PC-3 (cell line): ENCODE data around the gene ADARB2. TPM values are rescaled to one million over a fixed set of nuclear protein-coding genes. Genes with fewer than 3 reads are reported as not detected.

Source experiments
- ATAC-seq: fragments of 200-7000 bp; cut with Tn5 transposase; 2 replicates; pipeline ENCODE4 v1.9.1; 2020; ENCODE audit warnings: mild to moderate bottlenecking, moderate library complexity
- BruUV-seq: library from RNA; stranded (reverse); fragments of 400-500 nt; replicated peaks from 2 replicates; lab custom pipeline; 2021; lab: Mats Ljungman, UMichigan
- CTCF ChIA-PET: fragments of 300-600 bp; sonication (Branson Sonifier 250); formaldehyde crosslinking; loops from one replicate; lab custom pipeline; 2022; ENCODE audit warnings: antibody characterized with exemption; lab: Charles Lee
- POLR2A ChIA-PET: fragments of 300-600 bp; sonication (Branson Sonifier 250); formaldehyde crosslinking; loops from one replicate; lab custom pipeline; 2022; ENCODE audit warnings: antibody characterized with exemption; ENCODE audit not compliant: unreplicated experiment; lab: Charles Lee
- DNase-seq: peaks from one replicate; pipeline ENCODE4 v3.0.0-alpha.2; 2015
- H2AFZ ChIP-seq: fragments of 300-600 bp; sonication (generic); 2 replicates; pipeline ENCODE4 v1.6.0; 2016; ENCODE audit warnings: antibody characterized with exemption, low read length
- H3F3A ChIP-seq: fragments of 300-600 bp; sonication (generic); one replicate; pipeline ENCODE4 v1.6.0; 2017; ENCODE audit warnings: antibody characterized with exemption, low read length, control low read depth, mild to moderate bottlenecking; ENCODE audit not compliant: unreplicated experiment
- H3K27ac ChIP-seq: fragments of 300-600 bp; sonication (generic); 2 replicates; pipeline ENCODE4 v1.5.1; 2016; ENCODE audit warnings: mild to moderate bottlenecking, low read length
- H3K27me3 ChIP-seq: fragments of 300-600 bp; sonication (generic); 2 replicates; pipeline ENCODE4 v1.6.1; 2016; ENCODE audit warnings: low read length, mixed read lengths
- H3K36me3 ChIP-seq: fragments of 300-600 bp; sonication (generic); 2 replicates; pipeline ENCODE4 v1.6.1; 2016; ENCODE audit warnings: low read depth, mixed run types, low read length, mixed read lengths
- H3K4me1 ChIP-seq: fragments of 300-600 bp; sonication (generic); 2 replicates; pipeline ENCODE4 v1.5.1; 2016; ENCODE audit warnings: low read length; ENCODE audit not compliant: insufficient read depth
- H3K4me2 ChIP-seq: fragments of 300-600 bp; sonication (generic); 2 replicates; pipeline ENCODE4 v1.6.0; 2016; ENCODE audit warnings: low read length
- H3K4me3 ChIP-seq: fragments of 300-600 bp; sonication (generic); 2 replicates; pipeline ENCODE4 v1.5.1; 2016; ENCODE audit warnings: mild to moderate bottlenecking, low read length, mixed read lengths
- H3K79me2 ChIP-seq: fragments of 300-600 bp; sonication (generic); 2 replicates; pipeline ENCODE4 v1.6.1; 2017; ENCODE audit warnings: low read length, mixed read lengths
- H3K9ac ChIP-seq: fragments of 300-600 bp; sonication (generic); 2 replicates; pipeline ENCODE4 v1.6.0; 2016; ENCODE audit warnings: mild to moderate bottlenecking, low read length
- H3K9me2 ChIP-seq: fragments of 300-600 bp; sonication (generic); replicated peaks from 2 replicates; pipeline ENCODE4 v1.6.1; 2016; ENCODE audit warnings: mixed run types, low read length, mixed read lengths
- H3K9me3 ChIP-seq: fragments of 300-600 bp; sonication (generic); 2 replicates; pipeline ENCODE4 v1.6.1; 2016; ENCODE audit warnings: low read length, mixed read lengths
- H4K20me1 ChIP-seq: fragments of 300-600 bp; sonication (generic); 2 replicates; pipeline ENCODE4 v1.6.1; 2016; ENCODE audit warnings: low read length, mixed read lengths
- CTCF ChIP-seq: fragments of 300-600 bp; sonication (generic); conservative IDR thresholded peaks from 2 replicates; pipeline ENCODE4 v1.5.1; 2017; ENCODE audit warnings: antibody characterized with exemption, low read depth, mild to moderate bottlenecking, low read length
- EZH2 ChIP-seq: fragments of 300-600 bp; sonication (generic); IDR thresholded peaks from one replicate; pipeline ENCODE4 v1.6.1; 2017; ENCODE audit warnings: antibody characterized with exemption, mild to moderate bottlenecking, low read length; ENCODE audit not compliant: unreplicated experiment
- EZH2phosphoT487 ChIP-seq: fragments of 300-600 bp; sonication (generic); IDR thresholded peaks from 2 replicates; pipeline ENCODE4 v1.6.1; 2018; ENCODE audit warnings: mild to moderate bottlenecking, antibody characterized with exemption, low read length, borderline replicate concordance
- intact Hi-C: fragments of 100-400 bp; cut with micrococcal nuclease; formaldehyde crosslinking; loops from 2 replicates; pipeline ENCODE4 v1.9.0; 2023
- total RNA-seq: library from RNA; depleted of rRNA; stranded (reverse); fragments of >200 nt; gene quantifications from 2 replicates; pipeline ENCODE4 v1.2.3, GENCODE V29; 2014

ADARB2 gene
- total RNA-seq, 1 experiment from 2014 or later = not detected

- ATAC-seq (no peak), DNase-seq (no peak)
- H3K79me2 ChIP-seq = no peaks in the 10 kb centered on the region
- no peaks in the 10 kb centered on the region; the same call in 1 of the 2 replicates for H3K27me3 ChIP-seq
- H4K20me1 ChIP-seq = no peaks in the 10 kb centered on the region
- H3K9me2 ChIP-seq = no peaks in the 10 kb centered on the region
- H3K27ac ChIP-seq = no peak overlapping the region
- no peak overlapping the region for H2AFZ ChIP-seq
- no peaks in the 10 kb centered on the region for H3K4me1 ChIP-seq
- H3K4me3 ChIP-seq = no peak overlapping the region
- no peak overlapping the region for H3K4me2 ChIP-seq
- intact Hi-C loops = no loop called here
- no peaks in the 10 kb centered on the region for H3K9me3 ChIP-seq
- TF ChIP-seq CTCF (no peak), EZH2phosphoT487 (no peak), EZH2 (no peak)
- ChIA-PET POLR2A (no interaction called here), CTCF (no interaction called here)
- H3K9ac ChIP-seq = no peak overlapping the region
- H3F3A ChIP-seq = no peaks in the 10 kb centered on the region
- H3K36me3 ChIP-seq = no peaks in the 10 kb centered on the region
- BruUV-seq = no TSS peak
Measured at GRCh38 chr10:1462994-1463633, 274.2 kb downstream of the ADARB2 start.

GRCh38 chr10:1462521-1462920 lies 274.8 kb downstream of the ADARB2 start:
- no peaks in the 10 kb centered on the region for H3K9me2 ChIP-seq
- no peaks in the 10 kb centered on the region; the same call in 1 of the 2 replicates for H3K27me3 ChIP-seq
- ATAC-seq = no peak
- intact Hi-C loops = no loop called here
- CTCF ChIA-PET = no interaction called here
- no peak overlapping the region for H3K4me2 ChIP-seq
- no peak overlapping the region for H3K27ac ChIP-seq
- no peak for TF ChIP-seq CTCF
- TF ChIP-seq EZH2 = no peak
- no peak for TF ChIP-seq EZH2phosphoT487
- no peak overlapping the region for H2AFZ ChIP-seq
- H3K4me3 ChIP-seq = no peak overlapping the region
- H3K36me3 ChIP-seq = no peaks in the 10 kb centered on the region
- H3K4me1 ChIP-seq = no peaks in the 10 kb centered on the region
- no TSS peak for BruUV-seq
- H4K20me1 ChIP-seq = no peaks in the 10 kb centered on the region
- H3K9ac ChIP-seq = no peak overlapping the region
- H3F3A ChIP-seq = no peaks in the 10 kb centered on the region
- DNase-seq = no peak
- POLR2A ChIA-PET = no interaction called here
- no peaks in the 10 kb centered on the region for H3K9me3 ChIP-seq
- H3K79me2 ChIP-seq = no peaks in the 10 kb centered on the region

- Histone ChIP-seq H3K9me2 (no peaks in the 10 kb centered on the region), H3K79me2 (no peaks in the 10 kb centered on the region), H3K27me3 (no peaks in the 10 kb centered on the region), H4K20me1 (no peaks in the 10 kb centered on the region), H3K36me3 (no peaks in the 10 kb centered on the region), H3K4me2 (no peak overlapping the region), H3K9me3 (no peaks in the 10 kb centered on the region), H3K4me1 (no peaks in the 10 kb centered on the region), H3K4me3 (no peak overlapping the region), H3F3A (no peaks in the 10 kb centered on the region), H3K27ac (no peak overlapping the region), H3K9ac (no peak overlapping the region), H2AFZ (no peak overlapping the region)
- ATAC-seq (no peak), DNase-seq (no peak)
- TF ChIP-seq CTCF (no peak), EZH2phosphoT487 (no peak), EZH2 (no peak)
- ChIA-PET POLR2A (no interaction called here), CTCF (no interaction called here)
- BruUV-seq = no TSS peak
- intact Hi-C loops = no loop called here
Measured at GRCh38 chr10:1462032-1462431, 275.3 kb downstream of the ADARB2 start.
